ENCODE data around the gene DTWD2.
"Not testable (repeated sequence)": the region's sequence is repeated elsewhere in the genome, so short reads cannot be mapped to it uniquely, and the experiment has no call there.

Gene DTWD2

GRCh38 chr5:118994595-118994994, 6.2 kb upstream of the DTWD2 start:
- no peak for FAIRE-seq

DNA sequence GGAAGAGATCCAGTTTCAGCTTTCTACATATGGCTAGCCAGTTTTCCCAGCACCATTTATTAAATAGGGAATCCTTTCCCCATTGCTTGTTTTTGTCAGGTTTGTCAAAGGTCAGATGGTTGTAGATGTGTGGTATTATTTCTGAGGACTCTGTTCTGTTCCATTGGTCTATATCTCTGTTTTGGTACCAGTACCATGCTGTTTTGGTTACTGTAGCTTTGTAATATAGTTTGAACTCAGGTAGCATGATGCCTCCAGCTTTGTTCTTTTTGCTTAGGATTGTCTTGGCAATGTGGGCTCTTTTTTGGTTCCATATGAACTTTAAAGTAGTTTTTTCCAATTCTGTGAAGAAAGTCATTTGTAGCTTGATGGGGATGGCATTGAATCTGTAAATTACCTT, 4.8 kb upstream of the DTWD2 start:
- not testable (repeated sequence) for FAIRE-seq

DNA sequence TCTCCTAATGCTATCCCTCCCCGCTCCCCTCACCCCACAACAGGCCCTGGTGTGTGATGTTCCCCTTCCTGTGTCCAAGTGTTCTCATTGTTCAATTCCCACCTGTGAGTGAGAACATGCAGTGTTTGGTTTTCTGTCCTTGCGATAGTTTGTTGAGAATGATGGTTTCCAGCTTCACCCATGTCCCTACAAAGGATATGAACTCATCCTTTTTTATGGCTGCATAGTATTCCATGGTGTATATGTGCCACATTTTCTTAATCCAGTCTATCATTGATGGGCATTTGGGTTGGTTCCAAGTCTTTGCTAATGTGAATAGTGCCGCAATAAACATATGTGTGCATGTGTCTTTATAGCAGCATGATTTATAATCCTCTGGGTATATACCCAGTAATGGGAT, 3.7 kb upstream of the DTWD2 start:
- FAIRE-seq = not testable (repeated sequence)

DNA sequence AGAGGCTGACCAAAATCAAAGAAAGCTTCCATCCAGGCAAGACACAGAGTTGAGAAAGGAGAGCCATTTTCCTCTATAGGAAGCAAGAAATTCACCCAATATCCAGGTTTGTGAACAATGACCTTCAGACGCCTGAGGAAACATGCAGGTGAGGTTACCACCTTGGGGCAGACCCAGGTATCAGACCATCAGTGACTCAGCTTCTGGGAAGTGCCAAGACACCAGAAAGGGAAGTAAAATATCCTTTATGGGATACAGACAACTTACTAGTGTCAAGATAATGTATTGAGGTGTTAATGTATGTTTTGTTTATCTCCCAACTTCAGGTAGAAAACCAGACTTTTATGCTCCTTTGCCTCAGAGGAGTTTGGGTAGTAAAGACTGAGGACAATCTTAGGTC, 2.2 kb upstream of the DTWD2 start:
- FAIRE-seq = no peak

- no peak for FAIRE-seq
These were observed 1.5 kb upstream of the DTWD2 start for GRCh38 chr5:118989816-118990215.

GRCh38 chr5:118988866-118989180, 476 bp upstream of the DTWD2 start:
- no peak for FAIRE-seq

- no peak for FAIRE-seq
These were observed 3.7 kb downstream of the DTWD2 start for GRCh38 chr5:118984602-118985001.

DNA sequence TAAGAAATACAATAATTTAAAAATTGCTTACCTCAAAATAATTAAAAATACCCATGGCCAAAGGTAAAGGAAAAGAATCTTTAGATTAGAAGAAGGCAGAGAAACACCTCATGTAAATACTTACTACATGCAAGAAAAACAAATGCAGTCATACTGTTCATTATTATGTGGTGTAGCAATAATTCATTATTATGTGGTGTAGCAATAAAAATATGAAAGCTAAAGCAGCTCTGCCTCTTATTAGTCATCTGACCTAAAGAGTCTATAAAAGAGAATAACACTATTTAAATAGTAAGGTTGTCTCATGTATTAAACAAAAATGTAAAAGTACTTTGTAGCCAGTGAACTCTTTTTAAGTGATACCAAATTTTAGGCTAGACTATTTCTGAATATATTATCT, 6.6 kb downstream of the DTWD2 start:
- FAIRE-seq = no peak

DNA sequence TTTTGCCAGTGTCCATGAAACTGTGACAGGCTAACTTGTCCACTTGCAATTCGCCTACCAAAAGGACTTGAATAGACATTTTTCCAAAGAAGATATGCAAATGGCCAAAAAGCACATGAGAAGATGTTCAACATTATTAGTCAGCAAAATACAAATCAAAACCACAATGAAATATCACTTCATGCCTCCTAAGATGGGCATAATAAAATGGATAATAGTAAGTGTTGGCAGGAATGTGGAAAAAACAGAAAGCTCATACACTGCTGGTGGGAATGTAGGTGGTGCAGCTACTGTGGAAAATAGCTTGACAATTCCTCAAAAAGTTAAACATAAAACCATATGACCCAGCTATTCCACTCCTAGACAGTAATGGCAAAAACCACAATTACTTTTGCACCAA, 7.9 kb downstream of the DTWD2 start:
- no peak for FAIRE-seq

DNA sequence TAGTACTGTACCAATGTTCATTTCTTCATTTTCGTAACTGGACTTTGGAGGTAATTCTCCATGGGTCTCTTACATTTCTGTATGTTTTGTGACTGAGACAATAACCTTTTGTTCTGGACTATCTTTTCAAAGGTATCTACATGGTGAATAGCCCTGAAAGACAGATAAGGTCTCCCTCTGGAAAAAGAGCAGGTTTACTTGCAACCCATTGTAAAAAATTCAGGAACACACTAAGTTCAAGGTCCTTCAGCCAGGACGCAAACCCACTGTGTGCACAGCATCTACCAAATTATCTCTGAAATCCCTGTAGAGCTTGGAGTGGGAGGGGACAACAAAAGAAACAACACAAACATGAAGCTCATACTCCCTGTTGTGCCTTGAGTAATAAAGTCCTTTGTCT, 8.3 kb downstream of the DTWD2 start:
- no peak for FAIRE-seq

DNA sequence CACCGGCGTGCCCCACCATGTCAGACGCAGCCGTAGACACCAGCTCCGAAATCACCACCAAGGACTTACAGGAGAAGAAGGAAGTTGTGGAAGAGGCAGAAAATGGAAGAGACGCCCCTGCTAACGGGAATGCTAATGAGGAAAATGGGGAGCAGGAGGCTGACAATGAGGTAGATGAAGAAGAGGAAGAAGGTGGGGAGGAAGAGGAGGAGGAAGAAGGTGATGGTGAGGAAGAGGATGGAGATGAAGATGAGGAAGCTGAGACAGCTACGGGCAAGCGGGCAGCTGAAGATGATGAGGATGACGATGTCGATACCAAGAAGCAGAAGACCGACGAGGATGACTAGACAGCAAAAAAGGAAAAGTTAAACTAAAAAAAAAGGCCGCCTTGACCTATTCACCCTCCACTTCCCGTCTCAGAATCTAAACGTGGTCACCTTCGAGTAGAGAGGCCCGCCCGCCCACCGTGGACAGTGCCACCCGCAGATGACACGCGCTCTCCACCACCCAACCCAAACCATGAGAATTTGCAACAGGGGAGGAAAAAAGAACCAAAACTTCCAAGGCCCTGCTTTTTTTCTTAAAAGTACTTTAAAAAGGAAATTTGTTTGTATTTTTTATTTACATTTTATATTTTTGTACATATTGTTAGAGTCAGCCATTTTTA, 14.4 kb downstream of the DTWD2 start:
- FAIRE-seq = not testable (repeated sequence)

DNA sequence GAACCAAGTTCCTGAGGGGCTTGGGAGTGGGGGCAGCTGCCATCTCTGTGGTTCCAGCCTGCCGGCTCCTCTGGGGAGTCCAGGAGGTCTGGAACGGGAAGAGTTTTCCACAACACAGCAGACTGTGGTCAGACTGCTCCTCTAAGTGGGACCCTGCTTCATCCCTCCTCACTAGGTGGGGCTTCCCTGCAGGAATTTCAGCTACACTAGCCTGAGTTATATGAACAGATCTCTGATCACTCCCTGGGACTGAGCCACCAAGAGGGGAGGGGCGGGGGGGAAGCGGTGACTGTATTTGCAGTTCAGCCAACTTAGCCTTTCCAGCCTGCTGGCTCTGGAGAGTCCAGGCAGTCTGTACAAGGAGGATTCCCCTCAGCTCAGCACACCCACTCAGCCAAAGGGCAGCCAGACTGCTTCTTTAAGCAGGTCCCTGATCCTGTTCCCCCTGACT, 19.4 kb downstream of the DTWD2 start:
- FAIRE-seq = no peak

GRCh38 chr5:118968406-118968911, 19.9 kb downstream of the DTWD2 start:
- FAIRE-seq = no peak

GRCh38 chr5:118967059-118967508, 21.3 kb downstream of the DTWD2 start:
- FAIRE-seq = no peak

DNA sequence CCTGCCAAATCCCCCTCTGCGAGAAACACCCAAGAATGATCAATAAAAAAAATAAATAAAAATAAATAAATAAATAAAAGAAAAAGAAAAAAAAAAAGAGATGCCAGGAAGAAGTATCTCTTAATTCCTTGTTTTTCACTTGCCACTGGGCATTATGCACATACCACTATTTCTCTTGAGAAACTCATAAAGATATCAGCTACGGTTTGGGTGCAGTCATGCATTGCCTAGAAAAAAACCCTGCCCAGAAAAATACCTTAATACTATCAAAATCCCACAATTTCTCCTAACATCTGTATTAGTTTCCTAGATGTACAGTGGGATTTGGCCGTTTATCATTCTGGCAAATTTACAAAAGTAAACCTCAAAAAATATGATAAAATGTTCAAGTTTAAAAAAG, 22.5 kb downstream of the DTWD2 start:
- no peak for FAIRE-seq

GRCh38 chr5:118964970-118965369, 23.4 kb downstream of the DTWD2 start:
- not testable (repeated sequence) for FAIRE-seq

DNA sequence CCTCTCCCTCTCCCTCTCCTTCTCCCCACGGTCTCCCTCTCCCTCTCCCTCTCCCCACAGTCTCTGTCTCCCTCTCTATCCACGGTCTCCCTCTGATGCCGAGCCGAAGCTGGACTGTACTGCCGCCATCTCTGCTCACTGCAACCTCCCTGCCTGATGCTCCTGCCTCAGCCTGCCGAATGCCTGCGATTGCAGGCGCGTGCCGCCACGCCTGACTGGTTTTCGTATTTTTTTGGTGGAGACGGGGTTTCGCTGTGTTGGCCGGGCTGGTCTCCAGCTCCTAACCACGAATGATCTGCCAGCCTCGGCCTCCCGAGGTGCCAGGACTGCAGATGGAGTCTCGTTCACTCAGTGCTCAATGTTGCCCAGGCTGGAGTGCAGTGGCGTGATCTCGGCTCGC, 24.0 kb downstream of the DTWD2 start:
- not testable (repeated sequence) for FAIRE-seq

GRCh38 chr5:118963169-118963568, 25.2 kb downstream of the DTWD2 start:
- FAIRE-seq = no peak

DNA sequence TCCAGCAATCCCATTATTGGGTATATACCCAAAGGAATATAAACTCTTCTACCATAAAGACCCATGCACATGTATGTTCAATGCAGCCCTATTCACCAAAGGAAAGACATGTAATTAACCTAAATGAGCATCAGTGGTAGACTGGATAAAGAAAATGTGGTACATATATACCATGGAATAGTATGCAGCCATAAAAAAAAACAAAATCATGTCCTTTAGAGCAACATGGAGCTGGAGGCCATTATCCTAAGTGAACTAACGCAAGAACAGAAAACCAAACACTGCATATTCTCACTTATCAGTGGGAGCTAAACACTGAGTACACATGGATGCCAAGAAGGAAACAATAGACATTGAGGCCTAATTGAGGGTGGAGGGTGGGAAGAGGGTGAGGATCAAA, 27.8 kb downstream of the DTWD2 start:
- no peak for FAIRE-seq

DNA sequence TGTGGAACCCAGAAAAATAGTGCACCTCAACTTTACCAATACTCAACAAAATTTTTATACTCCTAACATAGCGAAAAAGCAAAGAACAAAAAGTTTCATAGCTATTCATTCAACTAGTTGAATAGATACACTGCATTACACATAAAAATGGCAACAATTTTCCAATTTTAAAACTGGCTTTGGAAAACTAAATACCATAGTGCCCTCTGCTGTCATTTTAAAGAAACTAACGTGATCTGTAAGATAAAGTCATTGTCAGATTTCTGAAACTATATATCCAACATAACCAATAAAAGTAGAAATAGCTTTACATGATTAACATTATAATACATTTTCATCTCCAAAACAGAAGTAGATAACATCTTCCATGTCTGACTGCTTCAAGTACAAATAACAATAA, 31.6 kb downstream of the DTWD2 start:
- peak; percentile 77 for FAIRE-seq

DNA sequence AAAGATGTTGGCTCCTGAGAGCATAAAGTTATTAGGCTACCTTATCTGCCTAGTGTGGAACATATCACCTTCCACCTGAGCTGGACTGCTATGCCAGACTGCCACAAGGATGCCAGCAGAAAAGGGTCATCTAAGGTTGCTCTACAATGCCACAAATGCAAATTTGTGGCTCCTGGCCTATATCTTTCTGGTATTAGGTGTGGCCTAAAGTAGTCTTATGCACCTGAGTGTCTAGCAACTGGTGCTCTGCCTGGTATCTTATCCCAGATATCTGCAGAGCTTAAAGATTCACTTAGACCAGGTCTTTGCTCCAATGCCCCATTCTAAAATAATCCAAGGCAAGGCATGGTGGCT, 34.7 kb downstream of the DTWD2 start:
- FAIRE-seq = no peak

- FAIRE-seq = no peak
These were observed 35.2 kb downstream of the DTWD2 start for GRCh38 chr5:118952992-118953651.

- not testable (repeated sequence) for FAIRE-seq
These were observed 36.0 kb downstream of the DTWD2 start for GRCh38 chr5:118952306-118952705.

GRCh38 chr5:118950354-118950753, 38.0 kb downstream of the DTWD2 start:
- FAIRE-seq = not testable (repeated sequence)

Measured in TTC549 (cell line).